ENCODE measurements around the gene TACC3.

GRCh38 chr4:1747603-1747967, 26.3 kb downstream of the TACC3 start:
- no peak for TF ChIP-seq CTCF (IDR thresholded peaks at IDR 0.05; ENCODE audit: low read depth, low read length, poor library complexity, severe bottlenecking)
- no peak for TF ChIP-seq EZH2phosphoT487 (IDR thresholded peaks at IDR 0.05; ENCODE audit: borderline replicate concordance, low read length)
